Body of pancreas (tissue), 4 donors: ENCODE measurements around the gene SNRNP25. TPM values are rescaled to one million over a fixed set of nuclear protein-coding genes. Genes with fewer than 3 reads are reported as not detected.
A peak's percentile ranks its signal among the peaks of the same experiment; 100 is the strongest.

Experiments used
- ATAC-seq: fragments of 150-250 bp; one replicate; pipeline ENCODE4 v1.9.1; 2016
- DNase-seq, 4 donors: peaks; one replicate each; pipeline ENCODE4 v3.0.0-alpha.2; 2019
- H3K27ac ChIP-seq, 4 donors: fragments of 200-600 bp; sonication (generic); 1 replicate in 3 of 4; 2 replicates in 1 of 4; pipeline versions ENCODE4 v1.5.1 to v1.6.1; 2016 to 2019; ENCODE audit warnings: mild to moderate bottlenecking in 1 of 4, mixed read lengths in 1 of 4, moderate library complexity in 1 of 4
- H3K27me3 ChIP-seq, 2 donors: fragments of 200-600 bp; sonication (generic); one replicate each; pipeline ENCODE4 v1.6.0; 2016; ENCODE audit warnings: mild to moderate bottlenecking in 1 of 2
- H3K36me3 ChIP-seq, 2 donors: fragments of 200-600 bp; sonication (generic); replicated peaks in 1 of 2; 2 replicates each; pipeline ENCODE4 v1.5.1; 2016; ENCODE audit warnings: low read depth in 2 of 2; ENCODE audit not compliant: insufficient read depth in 1 of 2
- H3K4me1 ChIP-seq: fragments of 200-600 bp; sonication (generic); one replicate; pipeline ENCODE4 v1.6.0; 2016
- H3K4me3 ChIP-seq, 2 donors: fragments of 200-600 bp; sonication (generic); 1 replicate in 1 of 2; 2 replicates in 1 of 2; pipeline ENCODE4 v1.5.1; 2016 to 2019
- H3K9me3 ChIP-seq, 3 donors: fragments of 200-600 bp; sonication (generic); 1 replicate in 2 of 3; 2 replicates in 1 of 3; pipeline ENCODE4 v1.5.1; 2016
- CTCF ChIP-seq, 7 experiments: fragments of 450-650 bp in 4 of 7; fragments of 200-600 bp in 3 of 7; sonication (generic) in 3 of 7; IDR thresholded peaks; one replicate each; pipeline ENCODE4 v1.5.1; 2016 to 2019; ENCODE audit warnings: antibody characterized with exemption in 7 of 7
- POLR2A ChIP-seq, 3 donors: fragments of 450-650 bp; IDR thresholded peaks; one replicate each; pipeline ENCODE4 v1.6.1; 2016; ENCODE audit warnings: antibody characterized with exemption in 3 of 3, mild to moderate bottlenecking in 2 of 3
- WGBS, 2 donors: methylation state at CpG; one replicate each; pipeline ENCODE4 v1.1.5; 2017; 5-methylcytosine and 5-hydroxymethylcytosine counted together
- intact Hi-C: fragments of 100-400 bp; cut with DNase I; formaldehyde crosslinking; loops from one replicate; pipeline ENCODE4 v1.15.1; 2023
- total RNA-seq, 2 donors: library from RNA; depleted of rRNA; stranded (reverse); fragments of >200 nt; gene quantifications; one replicate each; pipeline ENCODE4 v1.1.0, GENCODE V29; 2016

Gene SNRNP25
- total RNA-seq, 2 donors from 2014 or later = 13.2 to 13.5 TPM

GRCh38 chr16:89391-90302, 36.0 kb downstream of the SNRNP25 start:
- Histone ChIP-seq H3K27me3 (no peaks in the 10 kb centered on the region), H3K4me1 (peaks cover 22% of the 10 kb centered on the region), H3K36me3 (peaks cover 3 to 5% of the 10 kb centered on the region in 2 donors), H3K4me3 (no peak overlapping the region), H3K27ac (no peak overlapping the region), H3K9me3 (no peaks in the 10 kb centered on the region)
- DNase-seq = no peak
- WGBS, 2 donors = 86 to 87% methylated on average over 9 to 29 of the region's 30 CpGs
- ATAC-seq = no peak
- TF ChIP-seq CTCF (IDR thresholded peaks at IDR 0.05) (no peak), POLR2A (IDR thresholded peaks at IDR 0.05) (no peak)
- intact Hi-C loops = no loop called here

- Histone ChIP-seq H3K36me3 (peaks cover under 1% of the 10 kb centered on the region in 2 donors), H3K9me3 (no peaks in the 10 kb centered on the region), H3K4me1 (peaks cover 12% of the 10 kb centered on the region), H3K27ac (no peak overlapping the region), H3K27me3 (no peaks in the 10 kb centered on the region), H3K4me3 (no peak overlapping the region)
- peak; percentile 26 for ATAC-seq
- peak in 2 of 4 donors; percentile 46 to 56 for DNase-seq
- TF ChIP-seq POLR2A (IDR thresholded peaks at IDR 0.05) (no peak), CTCF (IDR thresholded peaks at IDR 0.05) (no peak)
- intact Hi-C loops = no loop called here
- WGBS, 2 donors = 36 to 64% methylated on average over 9 of the region's 9 CpGs
These were observed 37.9 kb downstream of the SNRNP25 start for GRCh38 chr16:91484-91883.

GRCh38 chr16:92431-93339, 39.1 kb downstream of the SNRNP25 start:
- H3K27ac ChIP-seq = no peak overlapping the region
- H3K4me1 ChIP-seq = peaks cover 16% of the 10 kb centered on the region
- DNase-seq (no peak), ATAC-seq (no peak)
- TF ChIP-seq POLR2A (IDR thresholded peaks at IDR 0.05) (no peak), CTCF (IDR thresholded peaks at IDR 0.05) (no peak)
- no peaks in the 10 kb centered on the region for H3K36me3 ChIP-seq
- intact Hi-C loops = no loop called here
- 80 to 91% methylated on average over 11 to 15 of the region's 15 CpGs for WGBS, 2 donors
- H3K9me3 ChIP-seq = no peaks in the 10 kb centered on the region
- H3K4me3 ChIP-seq = no peak overlapping the region
- no peaks in the 10 kb centered on the region for H3K27me3 ChIP-seq

GRCh38 chr16:94918-95265, 41.3 kb downstream of the SNRNP25 start:
- 91 to 92% methylated on average over 5 of the region's 5 CpGs for WGBS, 2 donors

More at GRCh38 chr16:94918-95265, 41.3 kb downstream of the SNRNP25 start:
- Histone ChIP-seq H3K4me3 (no peak overlapping the region), H3K36me3 (peaks cover 0 to 1% of the 10 kb centered on the region in 2 donors), H3K27ac (no peak overlapping the region), H3K4me1 (peaks cover 15% of the 10 kb centered on the region), H3K9me3 (no peaks in the 10 kb centered on the region), H3K27me3 (no peaks in the 10 kb centered on the region)
- TF ChIP-seq POLR2A (IDR thresholded peaks at IDR 0.05) (no peak), CTCF (IDR thresholded peaks at IDR 0.05) (no peak)
- intact Hi-C loops = no loop called here
- ATAC-seq (no peak), DNase-seq (no peak)
